OCI-LY7 (cell line): ENCODE results near the gene PPIL6. TPM values are rescaled to one million over a fixed set of nuclear protein-coding genes. Genes with fewer than 3 reads are reported as not detected.

Experiments
- BruUV-seq: library from RNA; stranded (reverse); fragments of 400-500 nt; replicated peaks from 2 replicates; lab custom pipeline; 2021; lab: Mats Ljungman, UMichigan
- CTCF ChIA-PET: fragments of 300-600 bp; sonication (Branson Sonifier 250); formaldehyde crosslinking; loops from one replicate; lab custom pipeline; 2022; ENCODE audit warnings: antibody characterized with exemption; ENCODE audit not compliant: unreplicated experiment; lab: Charles Lee
- POLR2A ChIA-PET: fragments of 300-600 bp; sonication (Branson Sonifier 250); formaldehyde crosslinking; loops from one replicate; lab custom pipeline; 2022; ENCODE audit warnings: antibody characterized with exemption; lab: Charles Lee
- DNase-seq: peaks from one replicate; pipeline ENCODE4 v3.0.0-alpha.2; 2015; ENCODE audit warnings: low spot score
- H2AFZ ChIP-seq: fragments of 200-600 bp; sonication (generic), shearing (Covaris generic); 2 replicates; pipeline ENCODE4 v1.6.1; 2014; ENCODE audit warnings: mild to moderate bottlenecking, antibody characterized with exemption, low read length, moderate library complexity
- H3K27ac ChIP-seq: fragments of 200-600 bp; sonication (generic); 2 replicates; pipeline ENCODE4 v1.5.1; 2014; ENCODE audit warnings: mixed run types, low read depth, mild to moderate bottlenecking, moderate library complexity, low read length, inconsistent platforms; ENCODE audit not compliant: poor library complexity, severe bottlenecking
- H3K36me3 ChIP-seq: fragments of 200-600 bp; sonication (generic); 2 replicates; pipeline ENCODE4 v1.6.1; 2014; ENCODE audit warnings: mild to moderate bottlenecking, antibody characterized with exemption, low read length, moderate library complexity, mixed read lengths; ENCODE audit not compliant: insufficient read depth
- H3K4me1 ChIP-seq: fragments of 200-600 bp; sonication (generic); 2 replicates; pipeline ENCODE4 v1.5.1; 2014; ENCODE audit warnings: mild to moderate bottlenecking, low read length; ENCODE audit not compliant: insufficient read depth, poor library complexity, severe bottlenecking
- H3K4me2 ChIP-seq: fragments of 200-600 bp; sonication (generic); 2 replicates; pipeline ENCODE4 v1.6.1; 2014; ENCODE audit warnings: mild to moderate bottlenecking, low read length
- H3K4me3 ChIP-seq: fragments of 200-600 bp; sonication (generic); 2 replicates; pipeline ENCODE4 v1.5.1; 2014; ENCODE audit warnings: mild to moderate bottlenecking, low read depth, low read length; ENCODE audit not compliant: poor library complexity, severe bottlenecking
- H3K79me2 ChIP-seq: fragments of 200-600 bp; sonication (generic); 2 replicates; pipeline ENCODE4 v1.6.1; 2016; ENCODE audit warnings: low read depth, mild to moderate bottlenecking, low read length, moderate library complexity, mixed read lengths; ENCODE audit not compliant: insufficient read depth
- H3K9me2 ChIP-seq: fragments of 200-600 bp; sonication (generic); 2 replicates; pipeline ENCODE4 v1.6.1; 2016; ENCODE audit warnings: mild to moderate bottlenecking, low read length, mixed read lengths; ENCODE audit not compliant: insufficient read depth
- H3K9me3 ChIP-seq: fragments of 200-600 bp; sonication (generic); 2 replicates; pipeline ENCODE4 v1.6.1; 2014; ENCODE audit warnings: mild to moderate bottlenecking, mixed run types, low read length, mixed read lengths
- H4K20me1 ChIP-seq: fragments of 200-600 bp; sonication (generic); 2 replicates; pipeline ENCODE4 v1.6.1; 2014; ENCODE audit warnings: mild to moderate bottlenecking, antibody characterized with exemption, low read length, moderate library complexity, mixed read lengths; ENCODE audit not compliant: insufficient read depth
- CTCF ChIP-seq: fragments of 200-600 bp; sonication (generic); conservative IDR thresholded peaks from 2 replicates; pipeline ENCODE4 v1.5.1; 2014; ENCODE audit warnings: mild to moderate bottlenecking, antibody characterized with exemption, low read length, moderate library complexity, mixed read lengths
- EZH2phosphoT487 ChIP-seq: fragments of 200-600 bp; sonication (generic); IDR thresholded peaks from 2 replicates; pipeline ENCODE4 v1.6.1; 2018; ENCODE audit warnings: low read depth, borderline replicate concordance, mild to moderate bottlenecking, mixed run types, antibody characterized with exemption, low read length, moderate library complexity, mixed read lengths
- intact Hi-C: fragments of 100-400 bp; cut with micrococcal nuclease; formaldehyde crosslinking; loops from one replicate; pipeline ENCODE4 v1.10.0; 2022; ENCODE audit not compliant: unreplicated experiment
- total RNA-seq, 2 experiments: library from RNA; depleted of rRNA in 1 of 2; stranded (reverse); fragments of >200 nt in 1 of 2; shearing (Covaris generic) in 1 of 2; gene quantifications; 2 replicates each; pipeline ENCODE4 v1.2.3, GENCODE V29; 2014 to 2022

Gene PPIL6
- total RNA-seq, 2 experiments from 2014 or later = 1.6 to 1.7 TPM

- DNase-seq = no peak
- H3K4me3 ChIP-seq = peak overlapping the region; percentile 96
- no peaks in the 10 kb centered on the region for H3K9me2 ChIP-seq
- no peak overlapping the region for H2AFZ ChIP-seq
- H3K4me1 ChIP-seq = peaks cover 74% of the 10 kb centered on the region
- ChIA-PET POLR2A (interaction anchor here (1.4 to 1.5 kb wide), 2 partner anchors 14 to 18 kb away, joined by 8 to 11 read pairs; no protein-coding TSS in a partner anchor), CTCF (interaction anchor here (1.1 kb wide), 1 partner anchor 15 kb away, joined by 3 read pairs; no protein-coding TSS in a partner anchor)
- peaks cover 93% of the 10 kb centered on the region for H3K36me3 ChIP-seq
- H3K27ac ChIP-seq = no peak overlapping the region
- peaks cover 52% of the 10 kb centered on the region for H4K20me1 ChIP-seq
- H3K9me3 ChIP-seq = no peaks in the 10 kb centered on the region
- intact Hi-C loops = no loop called here
- peaks cover 92% of the 10 kb centered on the region for H3K79me2 ChIP-seq
- TF ChIP-seq EZH2phosphoT487 (no peak), CTCF (no peak)
- no TSS peak for BruUV-seq
- H3K4me2 ChIP-seq = peak overlapping the region; percentile 70
These were observed 37.3 kb upstream of the PPIL6 start for GRCh38 chr6:109477725-109478124.

GRCh38 chr6:109477184-109477583 lies 36.8 kb upstream of the PPIL6 start:
- ChIA-PET CTCF (no interaction called here), POLR2A (interaction anchor here (1.1 to 1.4 kb wide), 2 partner anchors 11 to 17 kb away, joined by 4 to 6 read pairs; no protein-coding TSS in a partner anchor)
- no peak for TF ChIP-seq EZH2phosphoT487
- TF ChIP-seq CTCF = no peak
- Histone ChIP-seq H3K4me1 (peaks cover 79% of the 10 kb centered on the region), H3K36me3 (peaks cover 98% of the 10 kb centered on the region), H2AFZ (no peak overlapping the region), H3K4me2 (peak overlapping the region; percentile 70), H4K20me1 (peaks cover 54% of the 10 kb centered on the region), H3K9me3 (no peaks in the 10 kb centered on the region), H3K27ac (no peak overlapping the region), H3K4me3 (peak overlapping the region; percentile 96), H3K9me2 (no peaks in the 10 kb centered on the region), H3K79me2 (peaks cover 89% of the 10 kb centered on the region)
- no TSS peak for BruUV-seq
- intact Hi-C loops = no loop called here
- no peak for DNase-seq

GRCh38 chr6:109475625-109476024 lies 35.2 kb upstream of the PPIL6 start:
- H3K9me2 ChIP-seq = no peaks in the 10 kb centered on the region
- H3K79me2 ChIP-seq = peaks cover 74% of the 10 kb centered on the region
- ChIA-PET CTCF (no interaction called here), POLR2A (interaction anchor here (1.4 to 1.5 kb wide), 2 partner anchors 12 to 15 kb away, joined by 3 to 8 read pairs; no protein-coding TSS in a partner anchor)
- no peak for TF ChIP-seq EZH2phosphoT487
- no peak for TF ChIP-seq CTCF
- H3K4me3 ChIP-seq = no peak overlapping the region
- H2AFZ ChIP-seq = no peak overlapping the region
- peaks cover 51% of the 10 kb centered on the region for H4K20me1 ChIP-seq
- DNase-seq = no peak
- H3K27ac ChIP-seq = no peak overlapping the region
- H3K9me3 ChIP-seq = no peaks in the 10 kb centered on the region
- peak overlapping the region; percentile 9; the same call in 1 of the 2 replicates for H3K4me2 ChIP-seq
- BruUV-seq = no TSS peak
- H3K4me1 ChIP-seq = peaks cover 66% of the 10 kb centered on the region
- peaks cover 98% of the 10 kb centered on the region for H3K36me3 ChIP-seq
- intact Hi-C loops = no loop called here
